ENCODE results near the gene CHI3L2.

GRCh38 chr1:111228748-111229126 is 1.2 kb downstream of the CHI3L2 start:
- TF ChIP-seq POLR2A (IDR thresholded peaks at IDR 0.05; ENCODE audit: low read length) (no peak), GATA1 (IDR thresholded peaks at IDR 0.05; ENCODE audit: low read depth, low read length) (no peak)
